ENCODE measurements around the gene CD80.

The CD80 gene

DNA sequence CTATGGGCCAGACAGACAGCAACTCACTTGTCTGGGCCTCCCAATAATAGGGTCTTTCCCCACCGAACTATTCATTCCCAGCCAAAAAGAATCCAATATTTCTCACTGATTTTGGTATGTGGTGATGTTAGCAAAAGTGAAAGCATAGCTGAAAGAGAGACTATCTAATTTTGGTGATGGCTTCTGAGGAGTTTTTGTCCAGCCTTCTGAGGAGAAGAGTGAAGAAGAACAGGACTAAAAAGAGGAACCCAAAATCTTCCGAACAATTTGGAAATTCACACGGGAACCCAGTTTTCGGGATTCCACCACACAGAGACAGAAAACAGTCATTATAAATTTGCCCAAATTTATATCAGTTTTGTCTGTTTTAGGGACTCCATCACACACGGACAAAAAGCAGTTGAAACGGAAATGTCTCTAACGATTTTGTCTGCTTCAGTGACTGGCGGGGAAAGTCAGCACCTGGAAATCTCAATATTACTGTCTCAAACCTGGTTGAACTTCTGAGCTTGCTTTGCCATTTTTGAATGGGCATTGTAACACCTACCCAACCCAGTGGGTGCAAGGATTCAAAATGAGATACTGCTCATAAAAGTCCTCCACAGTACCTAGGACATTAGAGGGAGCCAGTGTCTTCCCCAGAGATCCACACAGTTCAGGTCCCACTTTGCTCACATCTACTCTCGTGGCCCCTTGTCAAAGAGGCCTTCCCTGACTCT lies 9.1 kb downstream of the CD80 start:
- DNase-seq (ENCODE audit: low read depth in 2 of 2, low spot score in 1 of 2): no peak

DNA sequence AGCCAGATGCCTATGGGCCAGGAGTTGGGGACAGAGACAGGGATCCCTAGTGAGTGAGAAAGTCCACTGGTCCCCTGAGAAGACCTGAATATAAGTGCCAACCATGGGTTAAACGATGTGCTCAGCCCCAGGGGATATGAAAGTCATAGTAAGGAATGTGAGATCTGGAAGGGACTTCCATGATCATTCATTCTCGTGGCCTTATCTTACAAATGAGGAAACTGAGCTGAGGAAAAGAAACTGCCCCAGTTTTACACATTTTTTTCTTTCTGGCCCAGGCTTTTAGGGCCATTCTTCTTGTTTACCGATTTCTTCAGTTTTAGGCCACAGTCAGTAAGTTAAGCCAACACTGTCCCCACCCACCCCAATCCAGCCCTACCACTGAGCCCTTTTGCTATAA lies 11.1 kb downstream of the CD80 start:
- DNase-seq (ENCODE audit: low read depth in 2 of 2, low spot score in 1 of 2): no peak

- DNase-seq (ENCODE audit: low read depth in 2 of 2, low spot score in 1 of 2): no peak
Measured at GRCh38 chr3:119547227-119547626, 12.2 kb downstream of the CD80 start.

DNA sequence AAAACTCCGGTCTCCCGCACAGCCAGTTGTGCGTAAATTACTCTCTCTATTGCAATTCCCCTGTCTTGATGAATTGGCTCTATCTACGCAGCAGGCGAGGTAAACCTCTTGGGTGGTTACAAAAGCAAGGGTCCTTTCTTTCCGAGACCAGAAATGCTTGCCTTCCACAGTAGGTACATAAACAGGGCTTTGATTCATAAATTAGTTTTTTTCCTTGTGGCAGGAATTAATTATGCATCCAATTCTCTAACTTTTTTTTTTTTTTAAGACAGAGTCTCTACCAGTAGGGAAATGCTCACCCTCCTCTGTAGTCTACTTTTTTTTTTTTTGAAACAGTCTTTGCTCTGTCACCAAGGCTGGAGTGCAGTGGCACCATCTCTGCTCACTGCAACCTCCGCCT lies 16.3 kb downstream of the CD80 start:
- no peak for DNase-seq (ENCODE audit: low read depth in 2 of 2, low spot score in 1 of 2)

DNA sequence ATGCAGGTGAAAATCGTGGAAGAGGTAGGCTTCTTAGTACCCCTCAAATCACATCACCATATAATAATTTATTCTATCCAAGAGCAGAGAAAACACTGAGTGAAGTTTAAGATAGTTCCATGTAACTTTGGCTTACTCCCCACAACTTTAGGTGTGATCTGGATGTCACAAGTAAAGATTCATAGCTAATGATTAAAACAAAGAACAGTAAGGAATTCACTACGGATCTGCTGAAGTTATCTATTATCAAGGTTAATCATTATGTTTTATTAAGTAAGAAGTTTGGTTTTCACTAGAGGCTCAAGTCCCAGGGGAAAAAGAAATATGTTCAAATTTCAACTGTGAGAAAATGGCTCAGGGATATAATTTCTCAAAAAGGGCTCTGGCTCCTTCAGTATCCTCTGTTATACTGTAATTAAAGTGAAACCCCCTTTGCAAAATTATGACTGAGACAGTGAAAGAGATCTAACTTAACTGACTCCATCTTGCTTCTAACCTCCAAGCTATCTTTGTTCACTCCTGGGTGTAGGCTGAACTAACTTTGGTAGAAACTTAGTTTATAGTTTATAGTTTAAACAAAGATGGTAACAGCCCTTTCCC lies 17.1 kb downstream of the CD80 start:
- no peak for DNase-seq (ENCODE audit: low read depth in 2 of 2, low spot score in 1 of 2)

DNA sequence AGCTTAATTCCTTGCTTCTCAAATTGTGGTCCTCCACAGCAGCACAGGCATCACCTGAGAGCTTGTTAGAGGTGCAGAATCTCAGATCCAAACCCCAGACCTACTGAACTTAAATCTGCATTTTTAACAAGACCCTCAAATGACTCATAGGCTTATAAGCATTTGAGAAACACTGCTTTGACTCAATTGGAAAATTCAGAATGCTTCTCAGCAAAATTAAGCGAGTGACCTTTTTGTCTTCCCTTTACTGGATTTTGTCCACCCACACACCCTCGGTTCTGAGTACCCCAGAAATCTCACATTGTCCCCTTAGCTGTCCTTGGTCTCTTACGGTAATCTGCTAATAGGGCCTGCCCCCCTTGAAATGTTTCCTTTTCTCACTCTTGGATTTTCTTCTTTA lies 17.9 kb downstream of the CD80 start:
- DNase-seq (ENCODE audit: low read depth in 2 of 2, low spot score in 1 of 2): no peak

- DNase-seq (ENCODE audit: low read depth in 2 of 2, low spot score in 1 of 2): no peak
Measured at GRCh38 chr3:119538772-119539171, 20.6 kb downstream of the CD80 start.

DNA sequence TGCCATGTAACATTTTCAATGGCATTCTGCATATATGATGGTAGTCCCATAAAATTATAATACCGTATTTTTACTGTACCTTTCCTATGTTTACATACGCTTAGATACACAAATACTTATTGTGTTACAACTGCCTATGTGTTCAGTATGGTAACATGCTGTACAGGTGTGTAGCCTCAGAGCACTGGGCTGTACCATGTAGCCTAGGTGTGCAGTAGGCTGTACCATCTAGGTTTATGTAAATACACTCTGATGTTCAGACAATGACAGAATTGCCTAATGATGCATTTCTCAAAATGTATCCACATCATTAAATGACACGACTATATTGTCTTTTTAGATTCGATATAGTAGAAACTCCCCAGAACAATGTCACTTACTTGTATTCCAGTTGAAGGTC lies 22.7 kb downstream of the CD80 start:
- DNase-seq (ENCODE audit: low read depth in 2 of 2, low spot score in 1 of 2): no peak

GRCh38 chr3:119534296-119534695 lies 25.1 kb downstream of the CD80 start:
- DNase-seq (ENCODE audit: low read depth in 2 of 2, low spot score in 1 of 2): no peak

DNA sequence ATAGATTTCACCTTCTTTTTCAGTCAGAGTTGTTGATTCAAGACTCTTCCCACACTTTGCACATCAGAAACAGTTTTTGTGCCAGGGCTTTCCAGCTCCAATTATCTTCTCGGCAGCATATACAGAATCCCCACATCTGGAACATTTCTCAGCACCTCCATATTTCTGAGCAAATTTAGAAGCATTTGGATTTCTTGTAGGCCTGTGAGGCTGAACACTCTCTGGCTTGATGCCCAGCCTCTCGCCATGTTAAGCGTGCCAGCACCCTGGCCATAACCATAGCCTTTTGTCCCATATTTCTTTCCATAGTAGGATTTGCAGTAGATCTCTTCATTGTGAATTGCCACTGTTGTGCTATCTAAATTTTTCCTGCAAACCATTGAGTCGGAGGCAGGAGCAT lies 28.3 kb downstream of the CD80 start:
- DNase-seq (ENCODE audit: low read depth in 2 of 2, low spot score in 1 of 2): no peak

DNA sequence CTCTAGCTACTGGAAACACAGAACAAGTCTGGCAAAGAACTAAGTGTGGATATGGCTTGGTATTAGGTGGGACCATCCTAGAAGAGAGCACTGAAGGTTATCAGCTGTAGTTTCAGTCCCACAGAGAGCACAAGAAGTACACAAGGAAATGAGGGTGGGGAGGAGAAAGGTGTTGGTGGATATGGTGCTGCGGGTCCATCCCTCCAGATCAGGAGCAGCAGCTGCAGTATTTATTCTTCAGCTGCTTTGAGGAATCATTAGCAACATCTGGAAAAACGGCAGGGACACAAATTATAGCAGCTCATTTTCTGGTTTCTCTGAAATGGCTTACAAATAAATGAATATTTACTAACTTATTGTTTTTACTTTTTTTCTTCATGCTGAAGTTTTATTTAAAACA lies 29.0 kb downstream of the CD80 start:
- DNase-seq (ENCODE audit: low read depth in 2 of 2, low spot score in 1 of 2): no peak

GRCh38 chr3:119529883-119530282 lies 29.5 kb downstream of the CD80 start:
- no peak for DNase-seq (ENCODE audit: low read depth in 2 of 2, low spot score in 1 of 2)

- DNase-seq (ENCODE audit: low read depth in 2 of 2, low spot score in 1 of 2): no peak
Measured at GRCh38 chr3:119527714-119528113, 31.7 kb downstream of the CD80 start.

DNA sequence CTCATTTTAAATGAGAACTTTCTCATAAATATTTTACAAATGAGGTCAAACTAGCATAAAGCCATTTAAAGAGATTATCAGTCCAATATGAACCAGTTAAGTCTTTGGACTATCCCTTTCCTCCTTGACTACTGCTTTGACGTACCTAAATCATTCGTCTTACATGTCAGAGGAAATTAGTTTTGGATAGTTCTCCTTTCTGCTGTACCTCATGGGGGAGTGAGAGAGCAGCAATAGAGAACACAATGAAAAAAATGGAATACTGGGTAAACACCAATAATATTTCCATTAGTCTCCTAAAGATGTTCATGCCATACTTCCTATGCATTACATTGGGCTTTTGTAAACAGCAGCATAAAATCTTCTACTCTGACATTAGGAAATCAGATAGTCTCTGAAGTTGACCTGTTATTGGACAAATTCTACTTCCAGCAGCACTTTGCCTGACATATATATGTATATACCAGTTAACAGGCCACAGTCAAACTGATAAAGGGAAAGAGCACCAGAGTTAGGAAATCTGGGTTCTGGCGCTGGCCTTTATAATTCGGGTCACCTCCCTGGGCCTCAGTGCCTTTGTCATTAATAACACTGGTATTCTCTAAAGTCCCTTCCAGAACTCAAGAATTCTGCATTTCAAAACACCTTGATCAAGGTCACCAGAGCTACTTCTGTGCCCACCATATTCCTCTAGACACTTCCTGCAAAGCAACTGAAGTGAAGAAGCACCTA lies 34.3 kb downstream of the CD80 start:
- no peak for DNase-seq (ENCODE audit: low read depth in 2 of 2, low spot score in 1 of 2)

DNA sequence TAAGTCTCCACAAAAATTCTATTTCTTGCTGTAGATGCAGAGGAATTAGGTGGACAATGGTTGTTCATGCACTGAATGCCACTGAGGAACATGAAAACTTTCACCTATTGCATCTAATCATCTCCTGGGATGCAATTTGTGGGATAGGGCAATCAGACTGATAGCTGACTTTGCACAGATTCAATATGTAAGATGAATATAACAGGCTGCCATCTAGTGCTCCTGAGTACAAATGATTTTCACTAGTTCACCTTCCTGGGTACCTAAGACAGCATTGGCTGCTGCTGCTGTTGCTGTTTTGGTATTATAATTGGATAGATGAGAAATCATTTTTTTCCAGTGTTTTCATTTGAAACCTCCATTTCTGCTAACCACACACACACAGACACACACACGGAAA lies 41.4 kb downstream of the CD80 start:
- DNase-seq (ENCODE audit: low read depth in 2 of 2, low spot score in 1 of 2): no peak

- no peak for DNase-seq (ENCODE audit: low read depth in 2 of 2, low spot score in 1 of 2)
Measured at GRCh38 chr3:119517112-119517511, 42.3 kb downstream of the CD80 start.

DNA sequence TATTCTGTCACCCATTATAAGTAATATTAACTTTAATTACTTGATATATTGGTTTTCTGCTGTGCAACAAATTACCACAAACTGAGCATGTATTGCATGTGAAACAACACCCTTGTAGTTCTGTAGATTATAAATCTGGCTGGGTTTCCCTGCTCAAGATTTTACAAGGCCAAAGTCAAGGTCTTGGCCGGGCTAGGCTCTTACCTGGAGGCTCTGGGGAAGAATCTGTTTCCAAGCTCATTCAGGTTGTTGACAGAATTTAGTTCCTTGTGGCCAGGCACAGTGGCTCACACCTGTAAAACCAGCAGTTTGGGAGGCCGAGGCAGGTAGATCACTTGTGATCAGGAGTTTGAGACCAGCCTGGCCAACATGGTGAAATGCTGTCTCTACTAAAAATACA lies 44.8 kb downstream of the CD80 start:
- DNase-seq (ENCODE audit: low read depth in 2 of 2, low spot score in 1 of 2): no peak

DNA sequence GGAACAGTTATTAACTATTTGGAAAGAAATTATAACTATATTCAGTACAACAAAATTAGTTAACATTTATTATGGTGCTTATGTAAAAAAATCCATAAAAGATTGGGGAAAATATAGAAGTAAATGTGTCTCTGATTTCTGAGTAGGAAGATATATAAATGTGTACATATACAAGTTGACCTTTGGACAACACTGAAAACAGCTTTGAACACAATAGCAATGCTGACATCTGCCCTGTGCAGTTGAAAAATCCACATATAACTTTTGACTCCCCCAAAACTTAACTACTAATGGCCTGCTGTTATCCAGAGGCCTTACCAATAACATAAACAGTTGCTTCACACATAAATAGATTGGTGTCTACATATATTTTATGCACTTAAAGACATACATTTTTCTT lies 48.7 kb downstream of the CD80 start:
- DNase-seq (ENCODE audit: low read depth in 2 of 2, low spot score in 1 of 2): no peak

DNA sequence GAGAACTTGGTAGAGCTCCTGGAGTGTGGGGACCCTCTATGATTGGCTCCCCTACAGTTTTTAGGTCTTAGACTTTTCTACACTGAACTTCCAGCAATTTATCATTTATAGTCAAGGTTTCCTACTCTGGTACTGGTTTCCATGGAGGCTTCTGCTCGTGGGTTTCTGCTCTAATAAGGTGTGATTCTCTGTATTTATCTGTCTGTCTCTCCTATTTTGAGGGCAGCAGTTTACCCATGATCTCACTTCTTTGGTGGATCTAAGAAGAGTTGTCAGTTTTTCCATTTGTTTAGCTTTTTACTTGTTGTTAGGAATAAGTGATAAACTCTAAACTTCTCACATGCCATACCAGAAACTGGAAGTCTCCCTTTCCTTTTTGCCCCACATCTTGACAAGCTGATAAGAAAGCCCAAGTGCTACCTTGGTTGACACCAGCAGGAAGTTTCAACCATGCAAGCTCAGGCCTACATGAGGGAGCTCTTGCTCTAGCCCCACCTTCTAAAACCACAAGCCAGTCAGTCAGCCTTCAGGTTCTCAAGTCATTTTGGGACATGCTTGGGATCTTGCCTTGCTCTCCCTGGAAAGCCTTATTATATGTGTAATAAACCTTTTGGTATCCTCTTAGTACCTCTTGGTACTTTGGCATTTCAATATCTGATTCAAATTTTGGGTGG lies 51.1 kb downstream of the CD80 start:
- DNase-seq (ENCODE audit: low read depth in 2 of 2, low spot score in 1 of 2): no peak

DNA sequence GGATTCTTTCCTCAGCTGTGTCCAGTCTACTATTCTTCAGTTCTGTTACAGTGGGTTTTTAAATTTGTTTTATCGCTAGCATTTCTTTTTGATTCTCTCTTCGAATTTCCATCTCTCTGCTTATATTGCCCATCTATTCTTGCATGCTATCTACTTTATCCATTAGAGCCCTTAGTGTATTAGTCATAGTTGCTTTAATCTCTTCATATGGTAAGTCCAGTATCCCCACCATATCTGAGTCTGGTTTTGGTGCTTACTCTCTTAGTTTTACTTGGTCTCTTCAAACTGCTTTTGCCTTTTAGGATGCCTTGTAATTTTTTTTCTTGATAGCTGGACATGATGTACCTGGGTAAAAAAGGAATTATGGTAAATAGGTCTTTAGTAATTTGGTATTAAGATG lies 52.0 kb downstream of the CD80 start:
- no peak for DNase-seq (ENCODE audit: low read depth in 2 of 2, low spot score in 1 of 2)

DNA sequence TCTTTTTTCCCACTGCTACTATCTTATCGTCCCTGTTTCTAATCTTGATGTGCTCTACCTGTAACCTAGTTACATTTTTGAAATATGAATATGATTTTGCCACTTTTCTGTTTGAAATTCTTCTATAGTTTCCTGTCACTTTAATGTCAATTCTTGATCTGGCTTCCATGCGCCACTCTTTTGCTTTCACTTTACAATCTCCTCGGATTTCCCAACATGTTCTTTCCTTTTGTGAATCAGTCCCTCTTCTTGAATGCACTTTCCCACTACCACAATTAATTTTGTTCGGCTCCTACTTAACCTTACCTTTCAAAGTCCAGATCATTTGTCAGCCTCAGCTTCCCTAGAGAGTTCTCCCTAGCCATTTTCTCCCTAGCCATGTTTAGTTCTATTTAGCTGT lies 52.8 kb downstream of the CD80 start:
- no peak for DNase-seq (ENCODE audit: low read depth in 2 of 2, low spot score in 1 of 2)

- no peak for DNase-seq (ENCODE audit: low read depth in 2 of 2, low spot score in 1 of 2)
Measured at GRCh38 chr3:119500901-119501300, 58.5 kb downstream of the CD80 start.

Data from stimulated activated CD8-positive, alpha-beta memory T cell treated with anti-CD3 and anti-CD28 coated beads, Interleukin-4, amount 100 ng/mL, for 1 hour (primary cell).